Measurements from ENCODE around the gene XAGE1B.
"Not testable (repeated sequence)": the region's sequence is repeated elsewhere in the genome, so short reads cannot be mapped to it uniquely, and the experiment has no call there.

The XAGE1B gene, protein sequence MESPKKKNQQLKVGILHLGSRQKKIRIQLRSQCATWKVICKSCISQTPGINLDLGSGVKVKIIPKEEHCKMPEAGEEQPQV
- 0 reads per million in 18 experiments for total RNA-seq

DNA sequence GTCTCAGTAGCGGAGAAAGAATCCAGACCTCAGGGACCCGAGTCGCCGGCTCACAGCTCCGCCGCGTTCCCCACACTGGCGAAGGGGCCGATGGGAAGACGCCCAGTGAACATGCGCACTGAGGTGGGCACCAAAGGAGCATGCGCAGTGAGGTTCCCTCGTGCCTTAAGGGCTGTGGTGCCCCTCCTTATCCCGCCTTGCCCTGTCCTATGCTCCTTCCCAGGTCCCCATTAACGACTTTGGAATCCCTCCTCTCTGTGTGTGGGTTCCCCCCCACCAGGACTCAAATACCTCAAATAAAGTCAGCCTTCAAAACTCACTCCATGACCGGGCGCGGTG lies at the start of gene XAGE1B:
Gene XAGE1B (minus strand): TSS at position 77 of the 339 bp plus-strand sequence. CDS start 1,536 bp downstream, outside the sequence.
- not testable (repeated sequence) for DNase-seq

DNA sequence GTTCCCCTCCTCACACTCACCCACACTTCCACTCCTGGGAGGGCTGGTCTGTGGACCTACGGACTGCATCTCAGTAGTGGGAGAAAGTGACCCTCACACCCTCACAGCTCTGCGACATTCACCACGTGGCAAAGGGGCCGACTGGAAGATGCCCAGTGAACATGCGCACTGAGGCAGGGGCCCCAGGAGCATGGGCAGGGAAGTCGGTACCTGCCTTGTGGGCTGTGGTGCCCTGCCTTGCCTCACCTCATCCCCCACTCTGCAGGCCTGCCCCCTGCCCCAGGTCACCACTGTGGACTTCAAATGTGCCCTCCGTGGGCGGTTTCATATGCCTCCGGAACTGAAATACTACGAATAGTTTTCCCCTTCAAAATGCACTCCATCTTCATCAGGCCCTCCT lies 46.2 kb upstream of the XAGE1B start:
- no peak for DNase-seq

DNA sequence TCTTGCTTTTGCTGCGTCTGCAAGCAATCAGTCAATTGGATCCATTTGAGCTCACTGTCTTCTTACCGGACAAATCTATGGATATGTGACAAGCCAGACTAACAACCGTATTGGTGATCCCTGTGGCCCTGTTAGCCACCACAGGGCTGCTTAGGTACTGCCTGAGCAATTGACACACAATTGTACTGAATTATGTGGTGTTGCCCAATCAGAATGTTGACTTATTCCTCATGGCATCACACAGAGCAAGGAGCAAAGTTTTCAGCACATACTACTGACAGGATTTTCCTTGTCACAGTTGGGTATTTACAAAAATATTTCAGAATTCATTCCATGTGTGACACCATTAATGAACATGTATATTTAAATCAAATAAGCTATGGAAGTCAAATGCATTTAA lies 41.3 kb upstream of the XAGE1B start:
- DNase-seq, result no peak

DNA sequence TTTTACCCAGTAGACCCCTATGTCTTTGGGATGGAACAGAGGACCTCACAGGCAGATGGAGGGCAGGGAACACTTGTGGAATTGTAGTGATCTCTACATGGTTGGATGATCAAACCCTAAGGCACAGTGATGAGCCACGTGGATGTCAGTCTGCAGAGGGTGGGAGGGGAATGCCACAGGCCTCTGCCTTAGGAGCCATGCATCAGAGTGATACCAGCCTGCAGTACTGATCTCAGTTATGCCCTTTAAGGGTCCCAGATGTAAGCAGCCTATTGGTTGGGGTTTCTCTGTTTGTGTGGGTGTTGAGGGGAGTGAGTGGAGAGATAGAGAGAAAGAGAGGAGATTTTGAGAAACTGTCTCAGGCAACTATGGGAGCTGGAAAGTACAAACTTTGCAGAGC lies 39.9 kb upstream of the XAGE1B start:
- DNase-seq, result no peak

DNA sequence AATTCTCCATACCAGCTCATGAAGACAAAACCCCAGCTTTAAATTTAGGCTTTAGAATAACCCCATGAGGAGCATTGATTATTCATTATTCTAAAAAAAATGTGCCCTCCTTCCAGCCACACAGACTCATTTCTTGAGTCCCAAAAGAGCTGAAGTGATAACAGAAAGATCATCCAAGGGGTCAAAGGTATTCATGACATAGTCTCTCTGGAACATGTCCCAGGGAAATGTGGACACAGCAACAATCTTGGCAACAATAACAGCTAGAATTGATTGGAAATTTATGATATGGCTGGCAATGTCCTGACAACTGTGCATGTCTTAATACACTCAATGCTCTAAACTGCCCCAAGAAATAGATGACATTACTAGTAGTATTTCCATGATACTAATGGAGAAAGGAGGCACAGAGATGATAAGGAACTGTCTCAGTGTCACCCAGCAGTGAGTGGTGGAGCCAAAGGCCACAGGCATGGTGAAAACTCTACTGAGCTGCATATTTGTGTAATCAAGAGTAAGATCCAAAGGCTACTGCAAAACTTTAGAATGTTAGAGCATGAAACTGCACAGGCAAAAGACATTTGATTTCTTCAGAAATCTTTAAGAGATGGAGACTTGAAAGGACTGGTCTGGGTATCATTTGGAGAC lies 37.3 kb upstream of the XAGE1B start:
- DNase-seq, result no peak

DNA sequence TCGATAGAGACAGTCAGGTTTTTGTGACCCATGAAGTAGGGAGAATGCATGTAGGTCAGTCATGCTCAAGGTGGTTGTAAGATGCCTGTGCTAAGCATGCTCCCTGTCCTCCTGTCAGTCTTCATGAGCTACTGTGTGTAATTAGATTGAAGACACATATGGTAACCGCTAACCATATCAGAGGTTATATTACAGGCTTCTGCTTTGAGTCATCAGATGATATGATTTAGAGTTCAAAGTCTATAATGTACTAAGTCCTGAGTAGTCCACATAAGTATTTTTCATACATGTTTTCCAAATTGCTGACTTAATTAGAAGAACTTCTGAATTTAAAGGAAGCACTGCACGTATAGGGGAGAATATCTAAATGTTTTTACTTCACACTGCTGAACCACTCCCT lies 31.9 kb upstream of the XAGE1B start:
- DNase-seq, result not testable (repeated sequence)

DNA sequence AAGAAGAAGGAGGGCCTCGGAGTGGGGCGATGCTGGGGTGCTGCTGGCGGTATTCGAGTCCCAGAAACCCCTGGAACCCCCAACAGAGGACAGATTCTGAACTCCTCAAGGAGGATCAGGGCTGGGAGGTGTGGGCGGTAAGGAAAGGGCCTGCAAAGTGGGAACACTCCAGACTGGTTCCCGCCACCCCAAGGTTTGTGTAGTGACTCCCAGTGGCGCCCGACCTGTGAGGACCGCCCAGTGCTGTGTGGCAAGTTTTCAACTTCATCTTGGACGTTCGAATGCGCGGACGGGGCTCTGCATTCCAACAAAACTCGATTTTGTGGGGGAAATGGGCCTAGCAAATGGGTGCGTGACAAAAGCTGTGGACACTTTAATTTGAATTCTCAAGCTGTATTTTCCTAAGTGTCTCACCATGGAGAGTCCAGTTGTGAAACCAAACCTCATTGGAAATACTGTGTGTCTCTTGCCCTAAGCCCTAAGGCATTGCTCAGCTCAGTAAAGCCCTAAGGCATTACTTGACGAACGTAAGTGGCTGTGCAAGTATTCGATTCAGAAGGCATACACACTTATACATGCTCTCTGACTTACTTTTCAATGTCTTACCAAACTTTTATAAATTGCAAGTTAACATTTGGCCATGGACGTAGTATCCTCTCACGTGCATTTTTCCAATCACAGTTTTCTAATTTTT lies 27.4 kb upstream of the XAGE1B start:
- no peak for DNase-seq

DNA sequence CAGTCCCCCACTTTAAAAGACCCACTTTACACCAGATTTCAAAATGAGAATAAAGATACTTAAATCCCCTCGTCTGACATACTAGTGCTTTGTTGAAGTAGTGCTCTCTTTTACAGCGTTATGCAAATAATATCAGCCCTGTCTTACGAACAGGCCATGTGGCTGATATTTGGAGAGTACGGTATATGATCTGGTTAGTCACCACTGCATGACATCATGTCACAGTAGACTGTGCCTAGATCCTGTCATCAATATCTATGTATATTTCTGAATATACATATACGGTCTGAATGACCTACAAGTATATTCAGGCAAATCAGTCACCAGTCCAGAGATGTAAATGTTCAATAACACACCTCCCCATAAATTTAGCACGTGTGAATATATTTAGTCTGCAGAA lies 25.4 kb upstream of the XAGE1B start:
- DNase-seq, result no peak

DNA sequence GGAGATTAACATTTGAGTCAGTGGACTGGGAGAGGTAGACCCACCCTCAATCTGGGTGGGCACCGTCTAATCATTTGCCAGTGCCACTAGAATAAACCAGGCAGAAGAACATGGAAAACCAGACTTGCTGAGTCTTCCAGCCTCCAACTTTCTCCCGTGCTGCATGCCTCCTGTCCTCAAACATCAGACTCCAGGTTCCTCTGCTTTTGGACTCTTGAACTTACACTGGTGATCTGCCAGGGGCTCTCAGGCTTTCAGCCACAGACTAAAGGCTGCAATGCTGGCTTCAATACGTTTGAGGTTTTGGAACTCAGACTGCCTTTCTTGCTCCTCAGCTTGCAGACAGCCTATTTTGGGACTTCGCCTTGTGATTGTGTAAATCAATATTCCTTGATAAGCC lies 24.2 kb upstream of the XAGE1B start:
- not testable (repeated sequence) for DNase-seq

DNA sequence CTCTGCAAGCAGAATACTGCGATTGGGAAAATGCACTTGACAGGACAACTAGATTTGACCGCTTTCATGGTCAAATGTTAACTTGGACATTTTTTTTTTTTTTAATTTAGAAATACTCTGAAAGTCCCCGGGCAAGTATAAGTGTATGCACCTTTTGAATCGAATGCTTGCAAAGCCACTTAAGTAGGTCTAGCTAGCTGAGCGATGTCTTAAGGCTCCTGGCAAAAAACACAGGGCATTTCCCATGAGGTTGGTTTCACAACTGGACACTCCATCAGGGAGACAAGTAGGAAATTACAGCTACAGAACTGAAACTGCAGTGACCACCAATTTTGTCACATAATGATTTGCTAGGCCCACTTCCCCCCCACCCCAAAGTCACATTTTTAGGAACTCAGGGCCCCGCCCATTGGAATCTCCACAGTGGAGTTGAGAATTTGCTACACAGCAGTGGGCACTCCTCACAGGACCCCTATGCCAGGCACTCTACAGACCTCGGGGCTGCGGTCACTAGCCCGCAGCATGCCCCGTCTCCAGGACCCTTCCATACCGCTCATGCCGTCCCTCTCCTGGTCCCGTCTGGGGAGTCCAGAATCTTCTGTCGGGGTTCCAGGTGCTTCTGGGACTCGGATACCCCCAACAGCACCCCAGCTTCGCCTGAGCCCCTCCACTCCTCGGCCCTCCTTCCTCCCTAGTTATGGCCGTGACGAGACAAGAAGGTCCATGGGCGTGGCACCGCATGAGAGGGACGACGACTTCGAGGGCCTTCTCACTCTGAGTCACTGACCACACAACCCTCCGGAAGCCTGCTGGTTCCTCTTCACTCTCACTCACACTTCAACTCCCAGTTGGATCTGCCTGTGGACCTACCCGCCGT lies 515 bp downstream of the XAGE1B start:
- not testable (repeated sequence) for DNase-seq

DNA sequence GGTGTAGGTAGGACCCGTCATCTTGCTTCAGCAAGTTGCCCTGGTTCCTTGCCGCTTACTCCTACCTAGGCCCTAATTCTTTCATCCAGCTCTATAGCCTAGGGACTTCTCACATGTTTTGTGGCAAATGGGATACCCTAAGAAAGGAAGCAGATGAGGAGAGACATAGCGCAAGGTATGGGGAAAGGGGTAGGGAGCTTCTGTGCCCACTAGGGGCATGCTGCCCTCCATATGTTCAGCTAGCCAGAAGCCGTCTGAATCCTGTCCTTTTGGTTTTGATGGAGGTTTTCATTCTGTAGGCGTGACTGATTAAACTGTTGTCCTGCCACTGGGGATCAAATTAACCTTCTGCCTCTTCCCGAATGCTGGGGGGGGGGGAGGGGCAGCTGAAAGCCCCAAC lies 5.7 kb downstream of the XAGE1B start:
- DNase-seq, result not testable (repeated sequence)

DNA sequence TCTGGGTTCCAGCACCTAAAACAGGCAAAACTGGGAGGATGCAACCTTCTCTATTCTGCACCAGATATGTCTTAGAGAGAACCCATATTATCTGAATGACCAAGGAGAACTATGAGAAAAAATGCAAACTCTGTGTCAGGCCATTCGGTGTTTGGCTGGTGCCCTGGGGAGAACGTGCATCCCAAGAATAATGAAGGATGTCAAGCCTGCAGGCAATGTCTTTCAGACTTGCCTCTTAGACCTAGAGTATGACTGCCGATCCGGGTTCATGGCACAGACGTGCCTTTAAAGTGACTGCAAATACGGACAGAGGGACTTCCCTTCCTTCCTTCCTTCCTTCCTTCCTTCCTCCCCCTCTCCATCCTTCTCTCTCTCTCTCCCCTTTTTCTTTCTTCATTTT lies 6.9 kb downstream of the XAGE1B start:
- no peak for DNase-seq

DNA sequence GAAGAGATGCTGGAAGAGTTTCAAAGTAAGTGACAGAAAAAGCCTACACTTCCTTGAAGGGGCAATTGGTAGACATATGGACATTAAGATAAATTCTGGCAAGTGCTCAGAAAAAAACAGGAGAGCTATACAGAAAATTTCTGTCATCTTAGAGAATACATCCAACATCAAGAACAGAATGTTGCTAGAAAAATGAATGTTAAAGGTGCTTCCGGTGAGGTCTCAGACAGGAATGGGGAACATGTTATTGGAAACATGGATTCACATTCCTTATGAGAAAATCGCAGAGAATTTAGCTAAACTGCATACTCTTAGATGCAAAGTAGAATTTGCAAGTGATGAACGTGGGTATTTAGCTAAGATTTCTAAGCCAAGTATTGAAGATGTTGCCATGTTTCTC lies 9.5 kb downstream of the XAGE1B start:
- DNase-seq, result no peak

DNA sequence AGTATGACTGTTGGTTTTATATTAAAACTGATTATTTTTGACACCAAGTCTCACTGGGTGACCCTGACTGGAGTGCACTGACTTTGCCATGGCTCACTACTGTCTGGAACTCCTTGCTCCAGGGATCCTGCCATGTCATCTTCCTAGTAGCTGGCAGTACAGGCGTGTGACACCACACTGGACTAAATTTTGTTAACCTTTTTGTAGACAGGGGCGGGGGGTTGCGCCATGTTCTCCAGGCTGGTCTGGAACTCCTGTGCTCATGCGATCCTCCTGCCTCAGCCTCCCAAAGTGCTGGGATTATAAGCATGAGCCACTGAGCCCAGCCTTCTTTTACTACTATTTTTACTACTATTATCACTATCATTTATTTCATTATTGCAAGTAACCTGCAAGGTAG lies 12.3 kb downstream of the XAGE1B start:
- DNase-seq, result no peak

DNA sequence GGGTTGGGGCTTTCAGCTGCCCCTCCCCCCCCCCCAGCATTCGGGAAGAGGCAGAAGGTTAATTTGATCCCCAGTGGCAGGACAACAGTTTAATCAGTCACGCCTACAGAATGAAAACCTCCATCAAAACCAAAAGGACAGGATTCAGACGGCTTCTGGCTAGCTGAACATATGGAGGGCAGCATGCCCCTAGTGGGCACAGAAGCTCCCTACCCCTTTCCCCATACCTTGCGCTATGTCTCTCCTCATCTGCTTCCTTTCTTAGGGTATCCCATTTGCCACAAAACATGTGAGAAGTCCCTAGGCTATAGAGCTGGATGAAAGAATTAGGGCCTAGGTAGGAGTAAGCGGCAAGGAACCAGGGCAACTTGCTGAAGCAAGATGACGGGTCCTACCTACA lies 15.5 kb downstream of the XAGE1B start:
- not testable (repeated sequence) for DNase-seq

DNA sequence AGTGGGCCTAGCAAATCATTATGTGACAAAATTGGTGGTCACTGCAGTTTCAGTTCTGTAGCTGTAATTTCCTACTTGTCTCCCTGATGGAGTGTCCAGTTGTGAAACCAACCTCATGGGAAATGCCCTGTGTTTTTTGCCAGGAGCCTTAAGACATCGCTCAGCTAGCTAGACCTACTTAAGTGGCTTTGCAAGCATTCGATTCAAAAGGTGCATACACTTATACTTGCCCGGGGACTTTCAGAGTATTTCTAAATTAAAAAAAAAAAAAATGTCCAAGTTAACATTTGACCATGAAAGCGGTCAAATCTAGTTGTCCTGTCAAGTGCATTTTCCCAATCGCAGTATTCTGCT lies 20.5 kb downstream of the XAGE1B start:
- not testable (repeated sequence) for DNase-seq

DNA sequence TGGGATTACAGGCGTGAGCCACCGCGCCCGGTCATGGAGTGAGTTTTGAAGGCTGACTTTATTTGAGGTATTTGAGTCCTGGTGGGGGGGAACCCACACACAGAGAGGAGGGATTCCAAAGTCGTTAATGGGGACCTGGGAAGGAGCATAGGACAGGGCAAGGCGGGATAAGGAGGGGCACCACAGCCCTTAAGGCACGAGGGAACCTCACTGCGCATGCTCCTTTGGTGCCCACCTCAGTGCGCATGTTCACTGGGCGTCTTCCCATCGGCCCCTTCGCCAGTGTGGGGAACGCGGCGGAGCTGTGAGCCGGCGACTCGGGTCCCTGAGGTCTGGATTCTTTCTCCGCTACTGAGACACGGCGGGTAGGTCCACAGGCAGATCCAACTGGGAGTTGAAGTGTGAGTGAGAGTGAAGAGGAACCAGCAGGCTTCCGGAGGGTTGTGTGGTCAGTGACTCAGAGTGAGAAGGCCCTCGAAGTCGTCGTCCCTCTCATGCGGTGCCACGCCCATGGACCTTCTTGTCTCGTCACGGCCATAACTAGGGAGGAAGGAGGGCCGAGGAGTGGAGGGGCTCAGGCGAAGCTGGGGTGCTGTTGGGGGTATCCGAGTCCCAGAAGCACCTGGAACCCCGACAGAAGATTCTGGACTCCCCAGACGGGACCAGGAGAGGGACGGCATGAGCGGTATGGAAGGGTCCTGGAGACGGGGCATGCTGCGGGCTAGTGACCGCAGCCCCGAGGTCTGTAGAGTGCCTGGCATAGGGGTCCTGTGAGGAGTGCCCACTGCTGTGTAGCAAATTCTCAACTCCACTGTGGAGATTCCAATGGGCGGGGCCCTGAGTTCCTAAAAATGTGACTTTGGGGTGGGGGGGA lies 21.1 kb downstream of the XAGE1B start, which contains the start of gene XAGE1A:
Gene XAGE1A (plus strand): TSS at position 264 of the 874 bp plus-strand sequence. CDS start 1,554 bp downstream, outside the sequence.
- DNase-seq, result not testable (repeated sequence)

DNA sequence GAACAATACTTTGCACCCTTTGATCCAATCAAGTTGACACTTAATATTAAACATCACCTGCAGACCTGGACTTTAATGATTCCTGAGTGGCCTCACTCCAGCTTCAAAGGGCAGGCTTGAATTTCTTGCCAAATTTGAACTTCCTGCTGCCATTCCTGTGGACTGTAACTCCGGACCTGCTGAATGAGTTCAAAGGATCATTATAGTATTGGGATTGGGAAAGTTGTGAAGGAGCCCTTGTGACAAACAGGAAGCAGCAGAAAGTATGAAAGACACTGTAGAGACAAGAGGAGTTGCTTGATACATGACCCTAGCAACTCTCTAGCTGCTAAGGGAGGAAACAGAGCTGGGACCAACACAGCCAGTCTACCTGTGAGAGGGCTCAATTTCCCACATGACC lies 45.6 kb downstream of the XAGE1B start:
- DNase-seq, result not testable (repeated sequence)

Data from inflammatory macrophage (primary cell).